ENCODE measurements around the gene KCNH2.

Gene KCNH2

GRCh38 chr7:150963707-150964559 lies 14.2 kb downstream of the KCNH2 start:
- TF ChIP-seq CTCF (IDR thresholded peaks at IDR 0.05) = no peak
- TF ChIP-seq ZFX (IDR thresholded peaks at IDR 0.05; ENCODE audit: borderline replicate concordance) = no peak
- no peak overlapping the region for H3K27ac ChIP-seq

GRCh38 chr7:150962553-150963399 lies 15.3 kb downstream of the KCNH2 start:
- H3K27ac ChIP-seq = no peak overlapping the region
- TF ChIP-seq CTCF (IDR thresholded peaks at IDR 0.05) = peak; percentile 83
- no peak for TF ChIP-seq ZFX (IDR thresholded peaks at IDR 0.05; ENCODE audit: borderline replicate concordance)

GRCh38 chr7:150962290-150962552 lies 15.9 kb downstream of the KCNH2 start:
- TF ChIP-seq ZFX (IDR thresholded peaks at IDR 0.05; ENCODE audit: borderline replicate concordance) = no peak
- TF ChIP-seq CTCF (IDR thresholded peaks at IDR 0.05) = no peak

GRCh38 chr7:150961510-150962289 lies 16.4 kb downstream of the KCNH2 start:
- TF ChIP-seq CTCF (IDR thresholded peaks at IDR 0.05) (no peak), ZFX (IDR thresholded peaks at IDR 0.05; ENCODE audit: borderline replicate concordance) (no peak)

More at GRCh38 chr7:150962290-150962552, 15.9 kb downstream of the KCNH2 start:
- H3K27ac ChIP-seq = no peak overlapping the region

GRCh38 chr7:150959739-150960734 lies 18.1 kb downstream of the KCNH2 start:
- no peak overlapping the region for H3K27ac ChIP-seq
- TF ChIP-seq ZFX (IDR thresholded peaks at IDR 0.05; ENCODE audit: borderline replicate concordance) (no peak), CTCF (IDR thresholded peaks at IDR 0.05) (no peak)

More at GRCh38 chr7:150961510-150962289, 16.4 kb downstream of the KCNH2 start:
- H3K27ac ChIP-seq = no peak overlapping the region

GRCh38 chr7:150959081-150959480 lies 19.0 kb downstream of the KCNH2 start:
- H3K27ac ChIP-seq = no peak overlapping the region
- no peak for TF ChIP-seq ZFX (IDR thresholded peaks at IDR 0.05; ENCODE audit: borderline replicate concordance)
- TF ChIP-seq CTCF (IDR thresholded peaks at IDR 0.05) = no peak
